Heart left ventricle (tissue), 16 donors: ENCODE measurements around the gene BANK1. TPM values are rescaled to one million over a fixed set of nuclear protein-coding genes. Genes with fewer than 3 reads are reported as not detected.

ENCODE experiments used
- ATAC-seq, 4 donors: fragments of 200-7000 bp; cut with Tn5 transposase; one replicate each; pipeline ENCODE4 v1.9.1; 2020 to 2022; ENCODE audit warnings: moderate library complexity in 4 of 4, mild to moderate bottlenecking in 3 of 4, moderate number of reproducible peaks in 1 of 4
- DNase-seq, 5 donors: peaks; one replicate each; pipeline ENCODE4 v3.0.0-alpha.2; 2020
- H3K27ac ChIP-seq, 12 donors: fragments of 200-600 bp; sonication (generic) in 4 of 12; one replicate each; pipeline versions ENCODE4 v1.5.0 to v1.8.0; 2016 to 2022; ENCODE audit warnings: mild to moderate bottlenecking in 2 of 12
- H3K27me3 ChIP-seq, 9 donors: fragments of 200-600 bp; sonication (generic) in 2 of 9; one replicate each; pipeline versions ENCODE4 v1.5.1 to v1.8.0; 2016 to 2022; ENCODE audit warnings: mild to moderate bottlenecking in 3 of 9
- H3K36me3 ChIP-seq, 9 donors: fragments of 200-600 bp; sonication (generic) in 2 of 9; one replicate each; pipeline versions ENCODE4 v1.5.0 to v1.8.0; 2018 to 2022; ENCODE audit warnings: mild to moderate bottlenecking in 2 of 9
- H3K4me1 ChIP-seq, 12 donors: fragments of 200-600 bp; sonication (generic) in 4 of 12; one replicate each; pipeline versions ENCODE4 v1.5.0 to v1.8.0; 2016 to 2022; ENCODE audit warnings: mild to moderate bottlenecking in 3 of 12
- H3K4me3 ChIP-seq, 12 donors: fragments of 200-600 bp; sonication (generic) in 4 of 12; one replicate each; pipeline versions ENCODE4 v1.5.0 to v1.8.0; 2017 to 2022; ENCODE audit warnings: mild to moderate bottlenecking in 9 of 12, moderate library complexity in 4 of 12
- H3K9me3 ChIP-seq, 12 donors: fragments of 200-600 bp; sonication (generic) in 4 of 12; one replicate each; pipeline versions ENCODE4 v1.5.0 to v1.8.0; 2016 to 2022; ENCODE audit warnings: mild to moderate bottlenecking in 1 of 12
- POLR2A ChIP-seq, 2 donors: fragments of 450-650 bp; IDR thresholded peaks; one replicate each; pipeline ENCODE4 v1.6.1; 2017; ENCODE audit warnings: antibody characterized with exemption in 2 of 2, mild to moderate bottlenecking in 2 of 2, moderate library complexity in 2 of 2
- WGBS, 4 donors: extraction: QIAGEN DNeasy Blood & Tissue Kit in 2 of 4; methylation state at CpG; one replicate each; pipeline versions ENCODE4 v1.1.5 to v1.1.7; 2013 to 2018; 5-methylcytosine and 5-hydroxymethylcytosine counted together
- intact Hi-C, 10 donors: fragments of 100-400 bp; cut with DNase I; formaldehyde crosslinking; loops; one replicate each; pipeline versions ENCODE4 v1.11.1 to v1.14.2; 2022
- polyA plus RNA-seq, 2 donors: library from polyadenylated mRNA; stranded (reverse); fragments of 200-250 nt; gene quantifications; one replicate each; pipeline ENCODE4 v1.2.3, GENCODE V29; 2013
- total RNA-seq, 9 donors: library from RNA; depleted of rRNA in 2 of 9; stranded (reverse); fragments of >200 nt in 2 of 9; fragmentation: NEBNext Ultra II Directional in 3 of 9; extraction: Animal tissue kit (Norgen Biotek cat#: 25700) in 3 of 9; gene quantifications; one replicate each; pipeline versions ENCODE4 v1.1.0 to v1.2.4, GENCODE V29; 2016 to 2023
- TF ChIP-seq, protein P1 (sequence below), 12 donors: fragments of 200-600 bp; sonication (generic) in 4 of 12; IDR thresholded peaks; one replicate each; pipeline versions ENCODE4 v1.5.0 to v1.8.0; 2018 to 2022; ENCODE audit warnings: antibody characterized with exemption in 12 of 12, mild to moderate bottlenecking in 5 of 12
- donor health status: ischemic (EF 13 %, LVEDD 7.1; RV severe dilation, severe dysfunction).
- donor health status: healthy with polysubstance abuse.
- donor health status: DM: no; HTN: yes; CAD: no.
- donor health status: DM: no; HTN: no; CAD: no.
- donor health status: ischemic (EF 25% LVEDD 6.9; RV normal size, moderate dysfunction).
- donor health status: ischemic (EF 25% LVEDD 5.7; RV mildly dilated, moderate dysfunction).
- donor health status: healthy.
- donor health status: DM: yes; HTN: yes; CAD: no.
- donor health status: ischemic (EF 35%, LVEDD 5.7; RV mildly dilated, moderate dysfunction).
- donor health status: nonischemic (EF 11% LVEDD 7.7; RV severe dilation, severe dysfunction).
- donor health status: DM: yes; HTN: yes; CAD: no.
- donor health status: PGD.
- donor health status: ischemic (EF 29% LVEDD 5.4; RV normal size, mild dysfunction).
- donor health status: nonischemic (EF 23%, LVEDD 6.1; RV moderate dilation, normal function).

BANK1 gene
- total and polyA plus RNA-seq, 11 donors: 0.08 to 2.7 (median 0.46) TPM; not detected in 4

DNA sequence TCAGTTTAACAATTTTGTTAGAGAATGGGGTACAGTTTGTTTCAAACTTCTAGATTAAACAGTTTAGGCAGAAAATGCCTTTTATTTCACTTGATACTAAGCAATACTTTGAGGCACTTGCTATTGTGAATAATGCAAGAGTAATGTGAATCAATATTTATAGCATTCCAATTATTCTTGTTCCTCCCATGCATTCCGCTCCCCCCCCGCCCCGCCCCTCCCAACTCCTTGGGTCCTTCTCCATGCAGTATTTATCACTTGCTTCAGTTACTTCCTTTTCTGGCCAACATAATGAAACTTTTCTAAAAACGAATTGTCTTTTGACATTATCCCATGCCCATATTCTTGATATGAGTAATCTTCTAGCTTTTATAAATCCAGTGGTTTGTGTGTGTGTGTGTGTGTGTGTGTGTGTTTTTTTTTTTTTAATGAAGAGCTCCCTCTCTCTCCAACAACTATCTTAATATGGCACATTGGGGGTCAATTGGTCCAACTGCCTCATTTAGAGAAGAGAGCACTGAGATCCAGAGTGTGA is 1.6 kb downstream of the BANK1 start:
- peaks cover 0 to 17% (median 10%) of the 10 kb centered on the region in 9 donors for H3K27me3 ChIP-seq
- H3K27ac ChIP-seq: no peak overlapping the region
- intact Hi-C loops: no loop called here
- H3K4me3 ChIP-seq: no peak overlapping the region
- DNase-seq: no peak
- peaks cover 0 to 11% (median 0%) of the 10 kb centered on the region in 12 donors for H3K4me1 ChIP-seq
- no peak for TF ChIP-seq POLR2A (IDR thresholded peaks at IDR 0.05)
- TF ChIP-seq, protein P1, sequence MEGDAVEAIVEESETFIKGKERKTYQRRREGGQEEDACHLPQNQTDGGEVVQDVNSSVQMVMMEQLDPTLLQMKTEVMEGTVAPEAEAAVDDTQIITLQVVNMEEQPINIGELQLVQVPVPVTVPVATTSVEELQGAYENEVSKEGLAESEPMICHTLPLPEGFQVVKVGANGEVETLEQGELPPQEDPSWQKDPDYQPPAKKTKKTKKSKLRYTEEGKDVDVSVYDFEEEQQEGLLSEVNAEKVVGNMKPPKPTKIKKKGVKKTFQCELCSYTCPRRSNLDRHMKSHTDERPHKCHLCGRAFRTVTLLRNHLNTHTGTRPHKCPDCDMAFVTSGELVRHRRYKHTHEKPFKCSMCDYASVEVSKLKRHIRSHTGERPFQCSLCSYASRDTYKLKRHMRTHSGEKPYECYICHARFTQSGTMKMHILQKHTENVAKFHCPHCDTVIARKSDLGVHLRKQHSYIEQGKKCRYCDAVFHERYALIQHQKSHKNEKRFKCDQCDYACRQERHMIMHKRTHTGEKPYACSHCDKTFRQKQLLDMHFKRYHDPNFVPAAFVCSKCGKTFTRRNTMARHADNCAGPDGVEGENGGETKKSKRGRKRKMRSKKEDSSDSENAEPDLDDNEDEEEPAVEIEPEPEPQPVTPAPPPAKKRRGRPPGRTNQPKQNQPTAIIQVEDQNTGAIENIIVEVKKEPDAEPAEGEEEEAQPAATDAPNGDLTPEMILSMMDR (IDR thresholded peaks at IDR 0.05): no peak
- ATAC-seq: no peak
- peaks cover 0 to 1% (median 0%) of the 10 kb centered on the region in 12 donors for H3K9me3 ChIP-seq
- H3K36me3 ChIP-seq: no peaks in the 10 kb centered on the region
- 72 to 79% (median 77%) methylated on average over 4 of the region's 4 CpGs for WGBS, 4 donors

DNA sequence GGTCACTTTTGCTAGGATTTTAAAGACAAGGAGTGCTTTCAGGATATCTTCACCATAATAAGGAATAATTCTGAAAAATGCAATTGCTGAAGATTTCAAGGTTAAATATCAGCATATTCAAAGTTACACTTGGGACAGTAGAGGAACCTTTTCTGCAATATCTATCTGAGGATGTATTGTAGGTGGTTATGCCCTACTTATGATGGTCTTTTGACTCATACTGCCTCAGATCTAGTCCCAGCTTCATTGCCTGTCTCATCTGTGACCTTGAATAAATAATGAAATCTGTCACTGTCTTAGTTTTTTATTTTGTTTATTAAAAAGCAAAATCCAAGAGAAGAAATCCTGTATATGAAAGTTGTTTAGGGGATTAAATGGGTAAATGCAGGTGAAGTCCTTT is 2.9 kb downstream of the BANK1 start:
- TF ChIP-seq, protein P1 (IDR thresholded peaks at IDR 0.05): no peak
- no peak for TF ChIP-seq POLR2A (IDR thresholded peaks at IDR 0.05)
- ATAC-seq (no peak), DNase-seq (no peak)
- Histone ChIP-seq H3K9me3 (peaks cover 0 to 4% (median 0%) of the 10 kb centered on the region in 12 donors), H3K27ac (no peak overlapping the region), H3K4me3 (no peak overlapping the region), H3K4me1 (peaks cover 0 to 11% (median 0%) of the 10 kb centered on the region in 12 donors), H3K36me3 (no peaks in the 10 kb centered on the region), H3K27me3 (peaks cover 0 to 17% (median 10%) of the 10 kb centered on the region in 9 donors)
- intact Hi-C loops: no loop called here

DNA sequence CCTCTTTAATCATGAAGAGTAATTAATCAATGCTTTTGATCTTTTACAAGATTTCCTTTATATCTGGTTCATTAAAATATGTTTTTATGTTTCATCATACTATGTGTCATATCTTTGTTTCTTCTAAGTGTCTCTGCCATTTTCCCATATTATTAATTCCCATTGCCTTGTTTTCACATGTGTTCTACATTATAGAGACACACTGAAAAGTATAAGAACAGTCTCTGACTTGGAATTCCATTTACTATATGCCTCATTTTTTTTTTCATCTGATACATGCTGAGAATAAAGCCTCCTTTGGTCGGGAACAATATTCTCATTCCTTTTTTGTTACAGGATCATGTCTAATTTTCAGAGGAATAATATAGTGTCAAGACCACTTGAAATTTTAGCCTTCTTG is 4.3 kb downstream of the BANK1 start:
- 76 to 89% (median 80%) methylated on average over 1 of the region's 1 CpG for WGBS, 4 donors
- DNase-seq: no peak
- peaks cover 0 to 11% (median 0%) of the 10 kb centered on the region in 12 donors for H3K4me1 ChIP-seq
- H3K9me3 ChIP-seq: peaks cover 0 to 15% (median 0%) of the 10 kb centered on the region in 12 donors
- no peak overlapping the region for H3K4me3 ChIP-seq
- H3K36me3 ChIP-seq: no peaks in the 10 kb centered on the region
- no peak overlapping the region for H3K27ac ChIP-seq
- TF ChIP-seq POLR2A (IDR thresholded peaks at IDR 0.05): no peak
- TF ChIP-seq, protein P1 (IDR thresholded peaks at IDR 0.05): no peak
- no peak for ATAC-seq
- peaks cover 0 to 16% (median 10%) of the 10 kb centered on the region in 9 donors for H3K27me3 ChIP-seq
- intact Hi-C loops: no loop called here

DNA sequence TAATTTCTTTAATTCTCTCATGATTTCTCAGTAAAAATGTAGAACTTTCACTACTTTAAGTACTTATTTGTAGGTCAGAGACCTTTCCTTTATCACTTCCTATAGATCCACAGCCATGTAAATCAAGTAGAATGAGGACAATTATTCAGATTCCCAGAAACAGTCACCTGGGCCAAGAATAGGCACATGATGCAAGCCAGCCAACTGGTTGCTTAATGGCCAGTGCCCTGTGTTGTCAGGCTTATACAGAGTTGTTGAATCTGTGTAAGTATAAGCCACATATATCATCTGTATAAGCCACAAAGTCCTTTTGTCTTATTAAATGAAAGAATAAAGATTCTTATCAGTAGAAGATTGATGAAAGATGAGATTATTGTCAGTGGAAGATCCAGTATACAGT is 5.2 kb downstream of the BANK1 start:
- no peak overlapping the region for H3K27ac ChIP-seq
- intact Hi-C loops: no loop called here
- TF ChIP-seq, protein P1 (IDR thresholded peaks at IDR 0.05): no peak
- no peak for TF ChIP-seq POLR2A (IDR thresholded peaks at IDR 0.05)

More for the DNA sequence above, 5.2 kb downstream of the BANK1 start:
- peaks cover 0 to 15% (median 0%) of the 10 kb centered on the region in 12 donors for H3K9me3 ChIP-seq
- ATAC-seq (no peak), DNase-seq (no peak)
- no peak overlapping the region for H3K4me3 ChIP-seq
- H3K27me3 ChIP-seq: peaks cover 0 to 13% (median 6%) of the 10 kb centered on the region in 9 donors
- H3K4me1 ChIP-seq: peaks cover 0 to 6% (median 0%) of the 10 kb centered on the region in 12 donors
- H3K36me3 ChIP-seq: no peaks in the 10 kb centered on the region
